Retinal pigment epithelial cell (primary cell): ENCODE measurements around the gene IPO13.

Experiments used
- DNase-seq: peaks from one replicate; pipeline ENCODE4 v3.0.0-alpha.2; 2010; ENCODE audit warnings: low read depth
- H3K4me3 ChIP-seq: 2 replicates; pipeline ENCODE4 v1.5.1; 2011; ENCODE audit warnings: mild to moderate bottlenecking, low read length, control low read depth, moderate library complexity
- TF ChIP-seq, protein P1 (sequence below): conservative IDR thresholded peaks from 2 replicates; pipeline ENCODE4 v1.5.1; 2011; ENCODE audit warnings: low read depth, low read length, control low read depth, inconsistent platforms

Gene IPO13

DNA sequence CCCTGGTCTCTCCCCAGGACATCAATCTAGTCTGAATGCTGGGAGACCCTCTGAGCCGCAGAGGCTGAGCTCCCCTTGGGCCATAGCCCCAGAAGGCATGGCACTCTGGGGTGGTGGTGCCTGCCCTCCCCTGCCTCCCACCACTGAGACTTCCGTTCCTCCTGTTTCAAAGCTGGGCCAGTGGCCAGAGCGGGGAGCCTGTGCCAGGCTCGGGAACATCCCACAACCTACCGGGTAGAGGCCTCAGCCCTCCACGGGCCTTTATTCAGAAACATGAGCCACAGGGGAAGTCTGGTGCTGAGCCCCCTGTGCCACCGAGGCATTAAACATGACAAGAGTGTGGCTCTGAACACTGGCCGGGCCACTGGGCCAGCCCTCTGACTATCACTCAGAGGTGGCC lies 52.7 kb downstream of the IPO13 start:
- DNase-seq: no peak
- TF ChIP-seq, protein P1, sequence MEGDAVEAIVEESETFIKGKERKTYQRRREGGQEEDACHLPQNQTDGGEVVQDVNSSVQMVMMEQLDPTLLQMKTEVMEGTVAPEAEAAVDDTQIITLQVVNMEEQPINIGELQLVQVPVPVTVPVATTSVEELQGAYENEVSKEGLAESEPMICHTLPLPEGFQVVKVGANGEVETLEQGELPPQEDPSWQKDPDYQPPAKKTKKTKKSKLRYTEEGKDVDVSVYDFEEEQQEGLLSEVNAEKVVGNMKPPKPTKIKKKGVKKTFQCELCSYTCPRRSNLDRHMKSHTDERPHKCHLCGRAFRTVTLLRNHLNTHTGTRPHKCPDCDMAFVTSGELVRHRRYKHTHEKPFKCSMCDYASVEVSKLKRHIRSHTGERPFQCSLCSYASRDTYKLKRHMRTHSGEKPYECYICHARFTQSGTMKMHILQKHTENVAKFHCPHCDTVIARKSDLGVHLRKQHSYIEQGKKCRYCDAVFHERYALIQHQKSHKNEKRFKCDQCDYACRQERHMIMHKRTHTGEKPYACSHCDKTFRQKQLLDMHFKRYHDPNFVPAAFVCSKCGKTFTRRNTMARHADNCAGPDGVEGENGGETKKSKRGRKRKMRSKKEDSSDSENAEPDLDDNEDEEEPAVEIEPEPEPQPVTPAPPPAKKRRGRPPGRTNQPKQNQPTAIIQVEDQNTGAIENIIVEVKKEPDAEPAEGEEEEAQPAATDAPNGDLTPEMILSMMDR: no peak

DNA sequence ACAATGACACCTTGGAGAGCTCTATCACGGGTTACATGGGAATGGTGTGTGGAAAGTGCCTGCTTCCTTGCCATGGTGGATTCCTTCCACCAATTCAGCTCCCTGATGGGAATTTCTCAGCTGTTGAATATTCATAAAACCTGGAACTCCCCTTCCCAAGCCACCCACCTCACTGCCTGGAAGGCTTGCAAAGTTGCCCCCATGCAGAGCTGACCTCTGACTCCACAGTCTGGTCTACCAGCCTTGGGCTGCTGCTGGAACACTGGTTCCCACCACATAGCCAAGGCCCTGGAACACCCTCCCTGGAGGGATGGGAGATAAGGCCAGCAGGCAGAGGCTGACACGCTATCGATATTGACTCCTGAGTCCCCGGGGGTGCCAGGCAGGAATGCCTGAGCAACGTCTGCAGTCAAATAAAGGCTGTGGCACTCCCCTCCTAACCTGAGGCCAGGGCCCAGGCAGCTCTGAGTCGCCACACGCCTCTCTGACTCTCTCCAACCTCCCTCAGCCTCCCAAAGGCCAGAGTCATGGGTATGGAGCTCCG lies 53.4 kb downstream of the IPO13 start:
- H3K4me3 ChIP-seq: no peak overlapping the region
- TF ChIP-seq, protein P1: no peak
- no peak for DNase-seq

More for the DNA sequence above, 52.7 kb downstream of the IPO13 start:
- H3K4me3 ChIP-seq: no peak overlapping the region

DNA sequence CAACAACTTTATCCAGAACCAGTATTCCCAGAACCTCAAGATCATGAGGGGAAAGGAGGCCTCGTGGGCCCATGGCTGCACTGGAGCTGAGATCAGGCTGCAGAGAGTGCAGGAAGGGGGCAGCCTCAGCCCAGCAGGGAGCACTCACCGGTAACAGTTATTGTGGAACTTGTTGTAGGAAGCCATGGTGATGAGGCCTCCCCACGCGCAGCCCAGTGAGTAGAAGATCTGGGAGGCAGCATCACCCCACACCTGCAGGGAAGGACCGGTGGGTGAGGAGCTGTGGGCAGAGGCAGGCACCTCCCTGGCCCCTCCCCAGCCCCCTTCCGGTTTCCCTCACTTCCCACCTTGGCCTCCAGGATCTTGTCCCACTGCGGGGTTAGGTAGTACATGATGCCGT lies 55.4 kb downstream of the IPO13 start:
- no peak for DNase-seq
- no peak overlapping the region for H3K4me3 ChIP-seq
- TF ChIP-seq, protein P1: no peak

DNA sequence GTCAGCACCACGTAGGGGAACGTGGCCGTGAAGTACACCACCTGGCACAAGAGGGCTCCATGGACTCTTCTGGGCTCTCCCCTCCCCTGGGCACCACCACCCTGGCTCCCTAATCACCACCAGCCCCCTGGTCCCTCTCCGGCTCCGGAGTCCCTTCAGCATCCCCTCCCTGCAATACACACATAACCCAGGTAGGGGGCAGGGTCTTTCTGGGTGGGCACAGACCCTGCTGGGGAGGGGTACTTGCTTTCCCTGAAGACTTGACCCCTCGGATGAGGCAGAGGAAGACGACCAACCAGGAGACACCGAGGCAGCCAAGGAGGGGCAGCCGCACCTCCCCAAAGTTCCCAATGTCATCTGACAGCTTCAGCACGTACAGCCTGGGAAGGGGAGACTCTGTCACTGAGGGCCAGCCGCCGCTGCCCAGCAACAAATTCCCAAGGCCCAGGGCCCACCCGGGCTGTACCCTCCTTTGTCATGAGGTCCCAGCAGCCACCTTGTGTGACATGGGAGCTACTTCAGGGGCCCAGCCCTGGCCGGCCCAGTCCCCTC lies 55.9 kb downstream of the IPO13 start:
- no peak for DNase-seq
- TF ChIP-seq, protein P1: peak; percentile 44

DNA sequence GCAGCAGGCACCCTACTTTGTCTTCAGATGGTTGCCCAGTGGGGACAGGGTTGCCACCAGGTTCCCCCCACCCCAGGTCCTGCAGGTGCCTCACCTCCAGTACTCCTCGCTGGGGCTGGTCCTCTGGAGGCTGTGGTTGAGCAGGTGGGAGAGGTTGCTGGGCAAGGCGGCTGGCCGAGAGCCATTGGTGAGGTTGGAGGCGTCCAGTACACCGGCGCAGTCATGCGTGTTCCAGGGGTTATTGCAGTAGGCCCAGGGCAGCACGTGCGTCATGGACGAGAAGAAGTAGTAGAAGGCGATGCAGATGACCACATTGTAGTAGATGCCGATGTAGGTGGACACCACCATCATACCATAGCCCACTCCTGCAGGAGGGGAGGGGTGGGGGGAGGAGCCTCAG lies 61.5 kb downstream of the IPO13 start:
- TF ChIP-seq, protein P1: no peak
- H3K4me3 ChIP-seq: no peak overlapping the region
- no peak for DNase-seq

More for the DNA sequence above, 55.9 kb downstream of the IPO13 start:
- H3K4me3 ChIP-seq: no peak overlapping the region

DNA sequence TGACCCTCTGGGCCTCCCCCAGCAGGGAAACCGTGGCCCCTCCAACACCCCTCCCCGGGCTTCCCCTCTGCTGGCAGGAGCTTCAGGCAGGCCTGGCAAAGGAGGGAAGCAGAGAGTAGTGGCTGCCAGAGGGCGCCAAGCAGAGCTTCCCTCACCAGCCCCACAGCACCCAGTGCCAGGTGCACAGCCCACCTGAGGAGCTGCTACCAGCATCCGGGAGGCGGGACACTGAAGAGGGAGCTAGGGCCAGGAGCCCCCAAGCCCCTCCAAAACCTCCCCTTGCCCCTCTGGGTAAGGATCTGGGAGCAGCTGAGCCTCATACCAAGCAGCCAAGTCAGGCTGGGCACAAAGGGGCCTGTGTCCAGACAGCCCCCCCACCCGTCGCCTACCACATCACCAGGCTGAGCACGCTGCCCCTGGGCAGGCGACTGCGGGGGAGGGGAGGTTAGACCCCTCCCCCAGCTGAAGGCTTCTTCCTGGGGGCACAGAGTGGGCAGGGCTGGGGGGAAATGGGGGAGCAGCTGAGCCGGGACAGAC lies 64.3 kb downstream of the IPO13 start:
- TF ChIP-seq, protein P1: no peak
- H3K4me3 ChIP-seq: no peak overlapping the region
- no peak for DNase-seq

DNA sequence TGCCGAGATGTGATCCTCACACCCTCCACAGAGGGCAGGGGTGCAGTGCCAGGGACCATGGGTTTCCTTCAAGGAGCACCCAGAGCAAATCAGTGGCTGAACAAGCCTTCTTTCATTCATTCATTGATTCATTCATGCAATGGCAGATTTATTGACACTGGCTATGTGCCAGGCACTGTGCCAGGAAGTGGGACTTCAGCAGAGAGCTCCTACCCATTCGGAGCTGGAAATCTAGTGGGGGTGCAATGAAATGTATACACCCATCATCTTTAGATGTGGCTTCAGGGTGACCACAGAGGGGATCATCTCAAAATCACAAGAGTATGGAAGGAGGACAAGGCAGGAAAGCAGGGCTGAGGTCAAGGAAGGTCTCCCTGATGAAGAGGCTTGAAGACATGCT lies 65.7 kb downstream of the IPO13 start:
- H3K4me3 ChIP-seq: no peak overlapping the region
- no peak for DNase-seq
- TF ChIP-seq, protein P1: no peak
